HG03575 (cell line): ENCODE data around the gene RHCG.
"Not testable (repeated sequence)": the region's sequence is repeated elsewhere in the genome, so short reads cannot be mapped to it uniquely, and the experiment has no call there.

Experiments used
- ATAC-seq: cut with Tn5 transposase; IDR thresholded peaks from one replicate; pipeline ENCODE4 v1.9.1; 2021; ENCODE audit not compliant: unreplicated experiment, insufficient number of reproducible peaks, low FRiP score; ENCODE audit errors: extremely low read depth

Gene RHCG

DNA sequence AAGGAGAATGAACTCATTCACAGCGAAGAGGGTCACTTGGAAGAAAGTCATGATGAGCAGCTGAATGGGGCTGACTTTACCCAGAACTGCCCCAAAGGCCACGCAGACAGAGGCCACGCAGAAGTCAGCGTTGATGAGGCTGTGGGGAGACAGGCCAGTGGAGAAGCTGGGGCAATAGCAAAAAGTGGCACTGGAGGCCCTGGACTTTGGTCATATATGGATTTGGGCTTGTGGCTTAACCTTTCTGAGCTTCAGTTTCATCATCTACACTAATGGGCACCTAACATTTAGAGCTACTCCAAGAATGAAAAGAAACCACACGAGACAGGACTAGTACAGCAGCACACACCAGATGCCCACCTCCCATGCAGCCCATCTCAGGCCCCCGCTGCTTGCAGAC is 13.3 kb downstream of the RHCG start:
- ATAC-seq, result no peak

DNA sequence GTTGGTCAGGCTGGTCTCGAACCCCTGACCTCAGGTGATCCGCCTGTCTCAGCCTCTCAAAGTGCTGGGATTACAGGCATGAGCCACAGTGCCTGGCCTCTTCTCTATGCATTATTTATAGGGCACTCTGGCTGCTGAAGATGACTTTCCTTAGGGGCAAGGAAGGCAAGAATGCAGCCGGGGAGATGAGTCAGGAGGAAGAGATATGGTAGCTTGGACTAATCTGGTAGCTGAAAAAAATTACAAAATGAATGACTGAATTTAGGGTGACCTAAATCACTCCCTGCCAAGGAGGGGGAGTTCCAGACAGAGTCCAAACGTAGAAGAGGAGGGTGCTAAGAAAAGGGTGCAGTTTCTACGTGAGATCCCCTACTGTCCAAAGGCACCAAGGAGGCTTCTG is 14.2 kb downstream of the RHCG start:
- ATAC-seq, result no peak

DNA sequence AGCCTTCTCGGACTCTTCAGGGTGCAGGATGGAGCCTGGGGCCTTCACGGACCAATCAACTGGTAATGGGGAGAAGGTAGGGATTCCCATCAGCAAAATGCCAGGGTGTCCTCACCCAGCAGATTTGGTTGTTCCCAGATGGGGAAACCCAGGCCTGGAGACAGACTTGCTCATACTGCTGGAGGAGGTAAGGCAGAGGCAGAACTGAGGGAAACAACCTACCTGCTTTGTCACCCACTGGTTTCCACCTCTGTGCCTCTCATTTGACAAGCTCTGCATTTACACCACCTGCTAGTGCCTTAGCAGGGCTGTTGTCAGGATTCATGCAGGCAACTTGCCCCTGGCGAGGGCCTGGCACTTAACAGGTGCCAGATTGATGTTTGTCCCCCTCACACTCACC is 15.9 kb downstream of the RHCG start:
- ATAC-seq, result no peak

DNA sequence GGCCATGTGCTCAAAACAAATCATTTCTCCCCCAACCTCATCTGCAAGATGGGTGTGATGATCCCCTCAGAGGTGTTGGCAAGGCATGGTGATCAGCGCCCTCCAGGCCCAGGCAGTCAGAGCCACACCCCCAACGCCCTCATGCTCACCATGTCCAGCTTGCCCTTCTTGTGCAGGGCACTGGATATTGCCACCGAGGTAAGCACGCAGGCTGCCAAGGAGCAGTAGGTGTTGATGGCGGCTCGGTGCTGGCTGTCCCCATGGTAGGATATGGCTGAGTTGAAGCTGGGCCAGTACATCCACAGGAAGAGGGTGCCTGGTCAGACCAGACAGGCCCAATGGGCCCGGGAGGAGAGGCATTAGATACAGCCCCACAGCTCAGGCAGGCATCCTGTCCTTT is 17.2 kb downstream of the RHCG start:
- no peak for ATAC-seq

DNA sequence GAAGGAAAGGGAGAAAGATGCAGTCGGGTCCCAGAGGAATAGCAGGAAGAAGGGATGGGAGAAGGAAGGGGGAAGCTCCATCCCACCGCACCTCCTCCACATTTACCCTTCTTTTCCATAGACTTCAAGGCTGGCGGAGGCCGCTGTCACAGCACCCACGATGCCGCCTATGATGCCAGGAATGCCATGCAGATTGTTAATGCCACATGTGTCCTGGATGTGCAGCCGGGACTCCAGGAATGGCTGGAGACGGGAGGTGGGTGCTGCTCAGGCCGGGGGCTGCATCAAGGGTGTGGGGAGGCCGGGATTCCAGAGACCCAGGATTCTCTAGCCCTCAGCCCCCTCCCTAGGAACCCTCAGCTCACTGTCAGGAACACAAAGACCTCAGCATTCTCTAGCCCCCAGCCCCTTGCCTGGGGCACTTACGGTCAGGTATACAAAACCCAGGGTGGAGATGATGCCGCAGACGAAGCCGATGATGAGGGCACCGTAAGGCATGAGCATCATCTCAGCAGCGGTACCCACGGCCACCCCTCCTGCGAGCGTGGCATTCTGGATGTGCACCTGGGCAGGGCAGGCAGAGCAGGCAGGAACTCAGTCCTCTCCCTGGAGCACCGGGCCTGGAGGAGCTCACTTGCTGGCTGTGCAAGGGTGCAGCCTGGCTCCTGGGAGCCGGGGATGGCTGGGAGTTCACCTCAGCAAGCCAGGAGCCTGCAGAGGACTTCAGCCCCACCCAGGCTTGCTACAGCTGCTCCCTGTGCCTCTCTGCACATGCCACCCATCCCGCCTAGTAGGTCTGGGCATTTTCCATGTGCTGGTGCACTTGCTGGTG is 18.8 kb downstream of the RHCG start:
- no peak for ATAC-seq

DNA sequence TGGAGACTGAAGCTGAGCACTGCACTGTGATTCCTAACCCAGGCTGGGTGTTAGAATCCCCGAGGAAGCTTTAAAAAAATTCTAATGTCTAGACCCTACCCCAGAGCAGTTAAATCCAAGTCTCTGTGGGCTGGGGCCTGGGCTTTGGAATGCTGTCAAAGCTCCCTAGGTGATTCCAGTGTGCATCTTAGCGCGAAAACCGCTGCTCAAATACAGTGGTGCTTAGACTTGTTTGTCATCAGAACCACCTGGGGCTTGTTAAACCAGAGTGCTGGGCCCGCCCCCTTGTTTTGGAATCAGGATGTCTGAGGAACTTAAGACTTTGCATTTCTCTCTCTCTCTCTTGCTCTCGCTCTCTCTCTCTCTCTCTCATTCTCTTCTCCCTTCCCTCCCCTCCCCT is 20.7 kb downstream of the RHCG start:
- ATAC-seq, result no peak

DNA sequence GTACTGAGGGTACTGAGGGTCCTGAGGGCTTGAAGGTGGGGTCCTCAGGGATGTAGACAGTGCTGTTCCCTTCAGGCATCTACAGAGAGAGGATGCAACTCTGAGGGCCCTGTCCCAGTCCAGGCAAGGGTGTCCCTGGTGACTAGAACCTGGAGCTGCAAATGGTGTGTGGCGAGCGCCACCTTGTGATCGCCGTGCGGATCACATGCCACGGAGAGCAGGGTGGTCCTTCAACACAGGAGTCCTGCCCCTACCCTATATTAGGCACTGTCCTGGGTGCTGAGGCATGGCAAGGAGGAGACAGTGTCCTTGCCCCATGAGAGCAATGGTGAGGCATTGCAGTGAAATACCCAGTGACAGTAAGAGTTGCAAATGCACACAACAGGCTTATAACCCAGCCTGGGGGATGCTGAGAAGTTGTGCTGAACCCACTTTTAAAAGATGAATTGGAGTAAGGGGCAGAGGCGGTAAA is 23.6 kb downstream of the RHCG start:
- ATAC-seq, result no peak

DNA sequence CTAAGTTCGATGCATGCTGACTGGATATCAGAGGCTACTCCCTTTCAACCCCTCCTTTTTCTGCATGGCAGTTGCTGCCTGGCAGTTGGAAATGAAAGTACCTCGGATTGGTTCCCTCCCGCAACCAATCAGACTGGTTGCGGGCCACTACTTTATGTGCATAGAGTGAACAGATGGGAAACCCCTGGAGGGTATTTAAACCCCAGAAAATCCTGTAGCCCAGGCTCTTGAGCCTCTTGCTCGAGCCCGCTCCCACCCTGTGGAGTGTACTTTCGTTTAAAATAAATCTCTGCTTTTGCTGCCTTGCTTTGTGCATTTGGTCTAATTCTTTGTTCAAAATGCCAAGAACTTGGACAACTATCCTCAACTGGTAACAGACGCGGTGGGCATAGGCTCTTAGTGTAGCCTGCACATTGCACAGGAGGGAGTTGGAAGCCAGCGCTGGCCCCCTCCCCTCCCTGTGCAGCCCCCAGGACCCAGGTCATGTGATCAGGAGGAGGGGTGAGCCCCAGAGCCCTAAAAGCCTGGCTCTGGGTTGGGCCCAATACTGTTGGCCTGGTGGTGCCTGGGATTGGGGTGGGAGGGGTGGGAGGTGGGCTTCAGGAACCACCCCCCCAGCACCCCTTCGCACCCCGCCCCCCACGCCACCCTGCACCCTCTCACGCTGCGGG is 26.8 kb downstream of the RHCG start:
- ATAC-seq, result no peak

DNA sequence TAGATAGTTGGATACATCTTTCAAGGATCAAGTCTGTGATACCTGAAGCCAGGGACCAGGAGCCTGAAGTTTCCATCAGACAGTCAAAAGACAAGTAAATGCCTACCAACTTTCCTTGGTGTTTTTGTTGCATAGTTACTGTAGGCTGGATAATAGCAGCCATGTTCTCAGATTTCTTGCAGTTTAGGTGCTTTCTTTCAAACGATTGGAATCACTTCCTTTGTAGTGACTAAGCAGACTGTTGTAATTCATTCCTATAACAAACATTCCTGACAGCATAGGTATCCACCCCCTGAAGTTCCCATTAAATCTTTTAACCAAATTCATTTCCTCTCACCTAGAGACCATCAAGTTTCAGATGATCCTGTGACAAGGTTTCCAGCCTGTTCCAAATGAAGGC is 27.6 kb downstream of the RHCG start:
- not testable (repeated sequence) for ATAC-seq

DNA sequence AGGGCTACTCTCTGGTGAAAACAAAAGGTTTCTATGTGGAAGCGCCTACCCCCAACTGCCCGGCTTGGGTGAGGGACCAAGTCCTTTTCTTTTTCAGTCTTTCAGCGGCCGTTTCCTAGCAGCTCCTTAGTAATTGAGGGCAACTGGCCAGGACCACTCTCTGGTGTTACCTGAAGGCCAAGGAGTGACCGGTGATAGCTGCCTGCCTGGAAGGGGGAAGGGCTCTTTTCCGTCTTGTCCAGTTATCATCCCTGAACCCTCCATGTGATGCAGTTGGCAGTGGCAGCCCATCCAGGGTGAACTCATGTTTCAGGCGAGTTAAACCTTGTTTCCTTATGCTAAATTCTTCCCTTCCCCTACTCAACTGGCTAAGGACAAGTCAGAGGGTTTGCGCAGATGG is 33.3 kb downstream of the RHCG start:
- no peak for ATAC-seq

DNA sequence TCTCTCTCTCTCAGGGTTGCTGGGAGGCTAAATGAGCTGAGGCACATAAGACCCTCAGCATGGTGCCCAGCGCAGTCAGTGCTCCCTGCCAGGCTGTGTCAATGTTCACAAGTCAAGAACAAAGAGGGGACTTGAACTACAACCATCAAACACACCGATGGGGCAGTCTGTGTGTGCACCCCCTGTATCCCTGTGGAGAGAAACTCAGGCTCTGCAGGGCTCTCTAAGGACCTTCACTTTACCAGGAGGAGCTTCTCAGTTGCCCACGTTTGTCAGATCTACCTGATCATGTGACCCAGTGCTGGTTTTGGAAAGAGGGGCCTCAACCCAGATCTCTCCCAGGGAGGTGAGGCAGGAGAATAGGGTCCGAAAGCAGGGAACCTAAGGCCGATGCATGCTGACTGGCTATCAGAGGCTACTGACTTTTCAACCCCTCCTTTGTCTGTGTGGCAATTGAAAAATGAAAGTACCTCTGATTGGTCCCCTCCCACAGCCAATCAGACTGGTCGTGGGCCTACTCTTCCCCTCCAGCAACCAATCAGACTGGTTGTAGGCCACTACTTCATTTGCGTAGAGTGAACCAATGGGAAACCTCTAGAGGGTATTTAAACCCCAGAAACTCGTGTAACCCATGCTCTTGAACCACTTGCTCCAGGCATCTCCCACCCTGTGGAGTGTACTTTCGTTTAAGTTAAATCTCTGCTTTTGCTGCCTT is 34.0 kb downstream of the RHCG start:
- no peak for ATAC-seq

DNA sequence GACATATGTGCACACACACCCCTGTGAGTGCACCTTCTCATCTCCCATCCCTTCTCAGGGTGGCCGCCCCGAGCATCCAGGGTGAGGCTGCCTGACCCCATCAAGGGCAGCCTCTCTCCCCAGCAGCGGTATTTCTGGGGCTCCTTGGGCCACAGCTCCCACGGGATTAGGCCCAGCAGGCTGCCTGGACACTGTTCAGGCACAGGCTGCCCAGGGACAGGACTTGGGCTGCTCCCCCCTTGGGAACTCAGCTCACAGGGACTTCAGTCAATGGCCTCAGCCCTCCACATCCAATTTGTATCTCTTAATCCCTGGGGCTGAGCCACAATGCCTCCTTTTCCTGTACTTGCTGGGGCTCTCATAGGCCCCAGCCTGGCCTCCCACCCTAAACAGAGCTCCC is 35.0 kb downstream of the RHCG start:
- no peak for ATAC-seq

DNA sequence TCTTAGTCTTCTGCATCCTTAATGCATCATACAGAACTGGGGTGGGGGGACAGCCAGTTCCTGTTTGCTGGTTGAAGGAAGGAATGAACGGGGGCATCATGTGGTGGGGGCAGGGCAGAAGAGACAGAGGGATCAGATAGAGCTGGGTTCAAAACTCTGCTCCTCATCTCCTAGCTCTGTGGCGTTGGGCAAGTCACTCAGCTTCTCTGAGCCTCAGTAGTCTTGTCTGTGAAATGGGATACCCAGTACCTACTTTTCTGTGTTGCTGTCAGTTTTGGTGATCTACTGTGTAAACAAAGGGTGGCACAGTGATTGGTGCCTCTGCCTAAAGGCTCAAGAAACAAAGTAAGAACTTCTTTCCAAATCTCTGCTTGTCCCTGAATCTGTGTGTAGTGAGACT is 36.3 kb downstream of the RHCG start:
- no peak for ATAC-seq

DNA sequence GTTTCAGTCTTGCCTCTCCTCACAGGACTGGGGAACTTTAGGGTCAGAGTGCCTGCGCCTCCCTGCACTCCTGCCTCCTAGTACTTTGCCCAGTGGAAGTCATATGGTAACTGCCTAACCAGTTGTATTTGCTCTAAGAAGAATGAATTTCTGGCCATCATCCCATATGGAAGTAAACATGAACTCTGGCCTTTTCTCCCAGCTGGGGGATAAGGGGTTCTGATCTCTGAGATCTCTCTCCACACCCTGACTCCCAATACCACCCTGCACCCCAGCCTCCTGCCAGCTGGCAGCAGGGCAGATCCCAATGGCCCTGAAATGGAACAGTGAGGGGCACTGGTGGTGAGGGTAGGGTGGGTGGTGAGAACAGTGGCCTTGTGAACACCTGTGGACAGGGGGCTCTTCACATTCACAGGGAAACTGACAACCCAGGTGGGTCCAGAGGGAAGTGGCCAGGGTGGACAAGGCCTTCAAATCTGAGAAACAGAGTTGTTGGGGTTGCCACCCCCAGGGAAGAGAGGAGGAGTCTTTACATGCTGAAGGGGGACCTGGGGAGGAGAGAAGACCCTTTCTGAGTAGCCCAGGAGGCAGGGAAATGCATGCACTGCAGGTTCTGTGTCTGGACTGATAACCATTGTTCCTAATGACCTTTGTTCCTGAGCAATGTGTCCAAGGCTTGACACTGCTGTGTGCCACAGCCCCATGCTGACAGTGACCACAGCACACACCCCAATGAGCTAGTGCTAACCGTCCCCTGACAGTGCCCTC is 36.9 kb downstream of the RHCG start:
- ATAC-seq, result no peak

DNA sequence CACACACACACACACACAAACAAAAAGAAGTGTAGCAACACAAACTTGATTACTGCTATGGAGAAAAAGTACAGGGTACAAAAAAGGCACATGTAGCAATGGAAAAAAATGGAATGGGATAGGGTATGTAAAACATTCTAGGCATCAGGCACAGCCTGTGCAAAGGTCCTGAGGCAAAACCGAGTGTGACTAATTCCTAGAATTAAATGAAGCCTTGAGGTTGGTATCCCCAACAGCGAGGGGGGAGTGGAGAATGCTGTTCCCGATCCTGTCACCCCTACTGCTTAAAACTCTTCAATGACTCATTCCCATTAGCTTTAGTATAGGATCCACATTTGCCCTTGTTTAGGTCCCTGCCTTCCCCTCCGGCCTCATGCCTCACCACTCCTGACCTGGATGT is 37.9 kb downstream of the RHCG start:
- ATAC-seq, result no peak

DNA sequence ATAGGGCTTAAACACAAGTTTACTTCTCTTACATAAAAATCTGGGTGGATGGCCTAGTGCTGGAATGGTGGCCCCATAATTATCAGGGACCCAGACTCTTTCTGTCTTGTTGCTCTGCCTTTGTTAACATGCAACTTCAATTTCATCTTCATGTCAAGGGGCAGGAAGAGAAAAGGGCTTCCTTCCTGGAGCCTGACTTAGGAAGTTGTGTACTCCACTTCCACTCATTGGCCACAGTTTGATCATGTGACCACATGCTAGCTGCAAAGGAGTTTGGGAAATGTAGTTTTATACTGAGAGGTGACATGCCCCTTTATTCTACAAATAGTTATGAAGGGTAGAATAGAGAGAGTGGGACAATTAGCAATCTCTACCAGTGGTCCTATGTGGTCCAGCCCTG is 39.3 kb downstream of the RHCG start:
- no peak for ATAC-seq

DNA sequence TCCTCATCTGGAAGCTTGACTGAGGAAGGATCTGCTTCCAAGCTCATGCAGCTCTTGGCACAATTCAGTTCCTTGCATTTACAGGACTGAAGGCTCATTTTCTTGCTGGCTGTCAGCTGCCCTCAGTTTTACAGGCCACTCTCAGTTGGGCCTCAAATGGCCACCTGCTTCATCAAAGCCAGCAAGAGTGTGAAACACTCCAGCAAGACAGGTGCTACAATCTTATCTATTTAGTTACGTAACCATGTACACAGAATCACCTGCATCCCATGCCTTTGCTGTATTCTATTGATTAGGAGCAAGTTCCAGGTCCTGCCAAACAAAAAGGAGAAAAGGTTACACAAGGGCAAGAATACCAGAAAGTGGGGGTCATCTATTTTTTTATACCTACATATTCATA is 40.8 kb downstream of the RHCG start:
- ATAC-seq, result no peak

DNA sequence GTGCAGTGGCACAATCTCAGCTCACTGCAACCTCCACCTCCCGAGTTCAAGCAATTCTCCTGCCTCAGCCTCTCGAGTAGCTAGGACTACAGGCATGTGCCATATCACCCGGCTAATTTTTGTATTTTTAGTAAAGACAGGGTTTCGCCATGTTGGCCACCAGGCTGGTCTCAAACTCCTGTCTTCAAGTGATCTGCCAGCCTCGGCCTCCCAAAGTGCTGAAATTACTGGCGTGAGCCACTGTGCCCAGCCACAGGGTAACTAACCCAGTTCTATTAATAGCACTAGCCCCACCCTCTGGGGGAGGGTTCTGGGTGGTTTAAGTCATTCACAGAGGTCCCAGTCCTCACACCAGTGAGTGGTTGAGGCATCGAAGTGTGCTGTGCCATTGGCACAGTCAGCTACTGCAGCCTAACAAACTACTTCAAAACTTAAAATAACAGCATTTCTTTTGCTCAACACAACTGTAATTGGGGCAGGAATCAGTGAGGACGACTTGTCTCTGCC is 44.0 kb downstream of the RHCG start:
- ATAC-seq, result no peak

DNA sequence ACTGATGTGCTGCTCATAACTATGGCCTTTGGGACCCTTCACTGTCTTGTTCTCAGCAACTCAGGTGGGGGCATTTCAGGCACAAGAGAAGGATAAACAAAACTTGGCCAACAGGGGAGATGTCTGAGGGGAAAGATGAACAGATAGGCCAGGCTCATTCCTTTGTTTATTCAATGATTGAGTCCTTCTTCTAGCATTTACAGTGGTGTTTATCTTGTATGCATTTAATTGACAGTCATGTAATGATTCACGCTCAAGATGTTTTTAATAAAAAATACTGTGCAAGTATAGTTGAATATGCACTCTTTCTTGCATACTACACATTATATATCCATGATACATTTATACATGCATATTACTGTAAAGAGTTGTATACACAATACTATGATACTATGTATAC is 44.5 kb downstream of the RHCG start:
- no peak for ATAC-seq
